Fibroblast of the aortic adventitia (primary cell): ENCODE results near the gene RPL7A. TPM values are rescaled to one million over a fixed set of nuclear protein-coding genes. Genes with fewer than 3 reads are reported as not detected.
A peak's percentile ranks its signal among the peaks of the same experiment; 100 is the strongest.
"Not testable (repeated sequence)": the region's sequence is repeated elsewhere in the genome, so short reads cannot be mapped to it uniquely, and the experiment has no call there.

Experiments used
- DNase-seq: peaks from one replicate; pipeline ENCODE4 v3.0.0-alpha.2; 2010; ENCODE audit warnings: low read depth
- H3K4me3 ChIP-seq: 2 replicates; pipeline ENCODE4 v1.5.1; 2011; ENCODE audit warnings: low read depth, mild to moderate bottlenecking, control low read depth, low read length, moderate library complexity
- CTCF ChIP-seq: IDR thresholded peaks from 2 replicates; pipeline ENCODE4 v1.5.1; 2011; ENCODE audit warnings: mild to moderate bottlenecking, low read length, control low read depth, inconsistent platforms; ENCODE audit not compliant: insufficient read depth
- total RNA-seq: library from RNA; depleted of rRNA; stranded (reverse); fragments of >200 nt; gene quantifications from 2 replicates; pipeline ENCODE4 v1.2.3, GENCODE V29; 2012; ENCODE audit warnings: low replicate concordance

RPL7A gene
- total RNA-seq, 1 donor = 2,411 TPM

GRCh38 chr9:133375724-133376654 lies 28.0 kb downstream of the RPL7A start, which contains the start of the genes STKLD1 and SURF4:
Gene STKLD1, plus strand, starts transcription at chr9:133376366. Its CDS starts 108 bp downstream, at chr9:133376474.
Gene SURF4, minus strand, starts transcription at chr9:133376060. Its CDS starts 91 bp downstream, at chr9:133375969.
- H3K4me3 ChIP-seq = peak within 1 kb of the TSS; percentile 91
- peak; percentile 94 for DNase-seq
- TF ChIP-seq CTCF = no peak

- not testable (repeated sequence) for H3K4me3 ChIP-seq, DNase-seq
Observed at GRCh38 chr9:133377280-133377679, 29.3 kb downstream of the RPL7A start.

GRCh38 chr9:133377721-133378216 lies 29.8 kb downstream of the RPL7A start:
- TF ChIP-seq CTCF = no peak
- DNase-seq = peak; percentile 45
- H3K4me3 ChIP-seq = no peak overlapping the region

- DNase-seq = no peak
- H3K4me3 ChIP-seq = no peak overlapping the region
- TF ChIP-seq CTCF = no peak
Observed at GRCh38 chr9:133378408-133378962, 30.5 kb downstream of the RPL7A start.

- no peak overlapping the region for H3K4me3 ChIP-seq
- DNase-seq = no peak
- TF ChIP-seq CTCF = no peak
Observed at GRCh38 chr9:133379153-133380086, 31.4 kb downstream of the RPL7A start.

GRCh38 chr9:133380734-133381133 lies 32.7 kb downstream of the RPL7A start:
- no peak overlapping the region for H3K4me3 ChIP-seq
- no peak for DNase-seq
- no peak for TF ChIP-seq CTCF
